HEK293 (cell line): Measurements from ENCODE around the gene SLC6A6.

ENCODE experiments used
- CTCF ChIA-PET: fragments of 350-600 bp; formaldehyde crosslinking; extraction: SDS; loops from one replicate; lab custom pipeline; 2021; ENCODE audit warnings: antibody characterized with exemption; lab: Yijun Ruan, JAX
- POLR2A ChIA-PET: fragments of 300-600 bp; formaldehyde crosslinking; extraction: SDS; loops from one replicate; lab custom pipeline; 2020; ENCODE audit warnings: antibody characterized with exemption, inconsistent platforms; lab: Yijun Ruan, JAX
- H3K27ac ChIP-seq: fragments of 200-500 bp; sonication (Bioruptor generic); 2 replicates; pipeline ENCODE4 v1.5.1; 2014; ENCODE audit warnings: low read depth, low read length, control low read depth, inconsistent platforms; ENCODE audit errors: extremely low read depth
- H3K36me3 ChIP-seq, 2 experiments: fragments of 200-500 bp in 1 of 2; sonication (Bioruptor generic) in 1 of 2; 1 replicate in 1 of 2; 2 replicates in 1 of 2; pipeline ENCODE4 v1.5.1; 2014 to 2017; ENCODE audit warnings: inconsistent platforms in 2 of 2, low read length in 2 of 2; ENCODE audit not compliant: control insufficient read depth in 2 of 2, insufficient read depth in 1 of 2
- H3K4me1 ChIP-seq: fragments of 200-500 bp; sonication (Bioruptor generic); 2 replicates; pipeline ENCODE4 v1.5.1; 2014; ENCODE audit warnings: mild to moderate bottlenecking, low read length, inconsistent platforms; ENCODE audit not compliant: control insufficient read depth, insufficient read depth
- H3K4me3 ChIP-seq: 2 replicates; pipeline ENCODE4 v1.5.1; 2011; ENCODE audit warnings: low read depth, mild to moderate bottlenecking, control low read depth, low read length, moderate library complexity
- H3K9me3 ChIP-seq: fragments of 200-500 bp; sonication (Bioruptor generic); 2 replicates; pipeline ENCODE4 v1.5.1; 2014; ENCODE audit warnings: low read depth, low read length, inconsistent platforms; ENCODE audit not compliant: control insufficient read depth, insufficient read depth
- GLIS1 ChIP-seq: fragments of 450-650 bp; formaldehyde crosslinking; IDR thresholded peaks from 2 replicates; pipeline ENCODE4 v1.5.1; 2016; ENCODE audit warnings: missing biosample characterization, missing genetic modification characterization
- KLF17 ChIP-seq: fragments of 450-650 bp; formaldehyde crosslinking; IDR thresholded peaks from 2 replicates; pipeline ENCODE4 v1.5.1; 2016; ENCODE audit warnings: missing biosample characterization, missing genetic modification characterization
- KLF8 ChIP-seq: fragments of 450-650 bp; formaldehyde crosslinking; IDR thresholded peaks from 2 replicates; pipeline ENCODE4 v1.5.1; 2016; ENCODE audit warnings: missing biosample characterization, missing genetic modification characterization
- KLF9 ChIP-seq: fragments of 450-650 bp; formaldehyde crosslinking; IDR thresholded peaks from 2 replicates; pipeline ENCODE4 v1.5.1; 2016; ENCODE audit warnings: missing biosample characterization, missing genetic modification characterization, low read depth
- RBAK ChIP-seq: fragments of 450-650 bp; formaldehyde crosslinking; IDR thresholded peaks from 2 replicates; pipeline ENCODE4 v1.5.1; 2016; ENCODE audit warnings: missing biosample characterization, missing genetic modification characterization
- SP3 ChIP-seq: fragments of 450-650 bp; formaldehyde crosslinking; IDR thresholded peaks from 2 replicates; pipeline ENCODE4 v1.5.1; 2016; ENCODE audit warnings: missing biosample characterization, missing genetic modification characterization
- SP7 ChIP-seq: fragments of 450-650 bp; formaldehyde crosslinking; IDR thresholded peaks from 2 replicates; pipeline ENCODE4 v1.5.1; 2016; ENCODE audit warnings: missing biosample characterization, missing genetic modification characterization
- TRIM28 ChIP-seq: IDR thresholded peaks from 2 replicates; pipeline ENCODE4 v1.6.1; 2011; ENCODE audit warnings: low read length, control low read depth, borderline replicate concordance
- ZBTB17 ChIP-seq: fragments of 450-650 bp; formaldehyde crosslinking; IDR thresholded peaks from 2 replicates; pipeline ENCODE4 v1.5.1; 2016; ENCODE audit warnings: missing biosample characterization, missing genetic modification characterization
- ZFHX2 ChIP-seq: fragments of 450-650 bp; formaldehyde crosslinking; conservative IDR thresholded peaks from 2 replicates; pipeline ENCODE4 v1.5.1; 2016; ENCODE audit warnings: missing biosample characterization, missing genetic modification characterization
- ZFP37 ChIP-seq: fragments of 450-650 bp; formaldehyde crosslinking; IDR thresholded peaks from 2 replicates; pipeline ENCODE4 v1.5.1; 2016; ENCODE audit warnings: missing biosample characterization, missing genetic modification characterization
- ZNF10 ChIP-seq: fragments of 450-650 bp; formaldehyde crosslinking; IDR thresholded peaks from 2 replicates; pipeline ENCODE4 v1.5.1; 2017; ENCODE audit warnings: missing biosample characterization, missing genetic modification characterization
- ZNF174 ChIP-seq: fragments of 450-650 bp; formaldehyde crosslinking; IDR thresholded peaks from 2 replicates; pipeline ENCODE4 v1.5.0; 2017; ENCODE audit warnings: missing biosample characterization, mild to moderate bottlenecking, missing genetic modification characterization
- ZNF2 ChIP-seq: fragments of 450-650 bp; formaldehyde crosslinking; IDR thresholded peaks from 2 replicates; pipeline ENCODE4 v1.5.1; 2016; ENCODE audit warnings: missing biosample characterization, missing genetic modification characterization
- ZNF221 ChIP-seq: fragments of 450-650 bp; formaldehyde crosslinking; IDR thresholded peaks from 2 replicates; pipeline ENCODE4 v1.5.1; 2017; ENCODE audit warnings: missing biosample characterization, missing genetic modification characterization, borderline replicate concordance
- ZNF335 ChIP-seq: fragments of 450-650 bp; formaldehyde crosslinking; conservative IDR thresholded peaks from 2 replicates; pipeline ENCODE4 v1.5.1; 2016; ENCODE audit warnings: missing biosample characterization, missing genetic modification characterization
- ZNF366 ChIP-seq: fragments of 450-650 bp; formaldehyde crosslinking; conservative IDR thresholded peaks from 2 replicates; pipeline ENCODE4 v1.5.1; 2016; ENCODE audit warnings: missing biosample characterization, missing genetic modification characterization
- ZNF404 ChIP-seq: fragments of 450-650 bp; formaldehyde crosslinking; IDR thresholded peaks from 2 replicates; pipeline ENCODE4 v1.5.1; 2017; ENCODE audit warnings: missing biosample characterization, missing genetic modification characterization
- ZNF473 ChIP-seq: fragments of 450-650 bp; formaldehyde crosslinking; IDR thresholded peaks from 2 replicates; pipeline ENCODE4 v1.5.1; 2017; ENCODE audit warnings: missing biosample characterization, missing genetic modification characterization
- ZNF658 ChIP-seq: fragments of 450-650 bp; formaldehyde crosslinking; IDR thresholded peaks from 2 replicates; pipeline ENCODE4; 2016; ENCODE audit warnings: missing biosample characterization, missing genetic modification characterization
- ZNF692 ChIP-seq: fragments of 450-650 bp; formaldehyde crosslinking; IDR thresholded peaks from 2 replicates; pipeline ENCODE4 v1.5.1; 2016; ENCODE audit warnings: missing biosample characterization, missing genetic modification characterization
- ZNF791 ChIP-seq: fragments of 450-650 bp; formaldehyde crosslinking; IDR thresholded peaks from 2 replicates; pipeline ENCODE4 v1.5.1; 2016; ENCODE audit warnings: missing biosample characterization, missing genetic modification characterization
- ZSCAN16 ChIP-seq: fragments of 450-650 bp; formaldehyde crosslinking; IDR thresholded peaks from 2 replicates; pipeline ENCODE4 v1.5.1; 2016; ENCODE audit warnings: missing biosample characterization, missing genetic modification characterization
- ZSCAN30 ChIP-seq: fragments of 450-650 bp; IDR thresholded peaks from 2 replicates; pipeline ENCODE4 v1.5.1; 2018; ENCODE audit warnings: missing biosample characterization, mild to moderate bottlenecking, missing genetic modification characterization, moderate library complexity
- ZXDB ChIP-seq: fragments of 450-650 bp; formaldehyde crosslinking; IDR thresholded peaks from 2 replicates; pipeline ENCODE4 v1.5.1; 2016; ENCODE audit warnings: missing biosample characterization, missing genetic modification characterization
- TF ChIP-seq, protein P1 (sequence below): fragments of 450-650 bp; formaldehyde crosslinking; IDR thresholded peaks from 2 replicates; pipeline ENCODE4 v1.5.1; 2016; ENCODE audit warnings: missing biosample characterization, missing genetic modification characterization
- TF ChIP-seq, protein P2 (sequence below): fragments of 450-650 bp; formaldehyde crosslinking; IDR thresholded peaks from 2 replicates; pipeline ENCODE4 v1.5.1; 2016; ENCODE audit warnings: missing biosample characterization, missing genetic modification characterization
- TF ChIP-seq, protein P3 (sequence below): fragments of 450-650 bp; formaldehyde crosslinking; IDR thresholded peaks from 2 replicates; pipeline ENCODE4 v1.5.1; 2016; ENCODE audit warnings: missing biosample characterization, missing genetic modification characterization

Gene SLC6A6

GRCh38 chr3:14431917-14432834, 29.8 kb downstream of the SLC6A6 start (continued):
- TF ChIP-seq ZNF2 (tag by site-specific recombination) (0 out of 2 replicates have a peak, but pooled peaks have one; percentile 55), ZBTB17 (peak; percentile 70), GLIS1 (tag by site-specific recombination) (peak; percentile 59; the same call in 1 of the 2 replicates), ZNF658 (tag by site-specific recombination) (no peak), ZNF335 (tag by site-specific recombination) (peak; percentile 56), KLF17 (tag by site-specific recombination) (0 out of 2 replicates have a peak, but pooled peaks have one; percentile 34), KLF8 (tag by site-specific recombination) (peak; percentile 29; the same call in 1 of the 2 replicates), ZFP37 (no peak), ZNF791 (tag by site-specific recombination) (no peak), ZFHX2 (tag by site-specific recombination) (peak; percentile 76), KLF9 (peak; percentile 63), ZXDB (tag by site-specific recombination) (peak; percentile 82), ZNF366 (tag by site-specific recombination) (peak; percentile 48; the same call in 1 of the 2 replicates), SP3 (peak; percentile 33), SP7 (tag by site-specific recombination) (peak; percentile 86)
- TF ChIP-seq, protein P1, sequence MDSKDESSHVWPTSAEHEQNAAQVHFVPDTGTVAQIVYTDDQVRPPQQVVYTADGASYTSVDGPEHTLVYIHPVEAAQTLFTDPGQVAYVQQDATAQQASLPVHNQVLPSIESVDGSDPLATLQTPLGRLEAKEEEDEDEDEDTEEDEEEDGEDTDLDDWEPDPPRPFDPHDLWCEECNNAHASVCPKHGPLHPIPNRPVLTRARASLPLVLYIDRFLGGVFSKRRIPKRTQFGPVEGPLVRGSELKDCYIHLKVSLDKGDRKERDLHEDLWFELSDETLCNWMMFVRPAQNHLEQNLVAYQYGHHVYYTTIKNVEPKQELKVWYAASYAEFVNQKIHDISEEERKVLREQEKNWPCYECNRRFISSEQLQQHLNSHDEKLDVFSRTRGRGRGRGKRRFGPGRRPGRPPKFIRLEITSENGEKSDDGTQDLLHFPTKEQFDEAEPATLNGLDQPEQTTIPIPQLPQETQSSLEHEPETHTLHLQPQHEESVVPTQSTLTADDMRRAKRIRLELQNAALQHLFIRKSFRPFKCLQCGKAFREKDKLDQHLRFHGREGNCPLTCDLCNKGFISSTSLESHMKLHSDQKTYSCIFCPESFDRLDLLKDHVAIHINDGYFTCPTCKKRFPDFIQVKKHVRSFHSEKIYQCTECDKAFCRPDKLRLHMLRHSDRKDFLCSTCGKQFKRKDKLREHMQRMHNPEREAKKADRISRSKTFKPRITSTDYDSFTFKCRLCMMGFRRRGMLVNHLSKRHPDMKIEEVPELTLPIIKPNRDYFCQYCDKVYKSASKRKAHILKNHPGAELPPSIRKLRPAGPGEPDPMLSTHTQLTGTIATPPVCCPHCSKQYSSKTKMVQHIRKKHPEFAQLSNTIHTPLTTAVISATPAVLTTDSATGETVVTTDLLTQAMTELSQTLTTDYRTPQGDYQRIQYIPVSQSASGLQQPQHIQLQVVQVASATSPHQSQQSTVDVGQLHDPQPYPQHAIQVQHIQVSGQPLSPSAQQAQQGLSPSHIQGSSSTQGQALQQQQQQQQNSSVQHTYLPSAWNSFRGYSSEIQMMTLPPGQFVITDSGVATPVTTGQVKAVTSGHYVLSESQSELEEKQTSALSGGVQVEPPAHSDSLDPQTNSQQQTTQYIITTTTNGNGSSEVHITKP (tag by site-specific recombination) = peak; percentile 36; the same call in 1 of the 2 replicates
- TF ChIP-seq, protein P2, sequence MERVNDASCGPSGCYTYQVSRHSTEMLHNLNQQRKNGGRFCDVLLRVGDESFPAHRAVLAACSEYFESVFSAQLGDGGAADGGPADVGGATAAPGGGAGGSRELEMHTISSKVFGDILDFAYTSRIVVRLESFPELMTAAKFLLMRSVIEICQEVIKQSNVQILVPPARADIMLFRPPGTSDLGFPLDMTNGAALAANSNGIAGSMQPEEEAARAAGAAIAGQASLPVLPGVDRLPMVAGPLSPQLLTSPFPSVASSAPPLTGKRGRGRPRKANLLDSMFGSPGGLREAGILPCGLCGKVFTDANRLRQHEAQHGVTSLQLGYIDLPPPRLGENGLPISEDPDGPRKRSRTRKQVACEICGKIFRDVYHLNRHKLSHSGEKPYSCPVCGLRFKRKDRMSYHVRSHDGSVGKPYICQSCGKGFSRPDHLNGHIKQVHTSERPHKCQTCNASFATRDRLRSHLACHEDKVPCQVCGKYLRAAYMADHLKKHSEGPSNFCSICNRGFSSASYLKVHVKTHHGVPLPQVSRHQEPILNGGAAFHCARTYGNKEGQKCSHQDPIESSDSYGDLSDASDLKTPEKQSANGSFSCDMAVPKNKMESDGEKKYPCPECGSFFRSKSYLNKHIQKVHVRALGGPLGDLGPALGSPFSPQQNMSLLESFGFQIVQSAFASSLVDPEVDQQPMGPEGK (tag by site-specific recombination) = peak; percentile 88

GRCh38 chr3:14433106-14433505, 30.7 kb downstream of the SLC6A6 start:
- CTCF ChIA-PET = interaction anchor here (0.8 to 2.2 kb wide), 5 partner anchors 8 to 172 kb away, joined by 3 to 7 read pairs (median 4); no protein-coding TSS in a partner anchor
- POLR2A ChIA-PET = interaction anchor here (2.2 kb wide), 1 partner anchor 19 kb away, joined by 11 read pairs; no protein-coding TSS in a partner anchor
- Histone ChIP-seq H3K4me3 (no peak overlapping the region), H3K27ac (no peak overlapping the region; the same call in 1 of the 2 replicates), H3K36me3 (no peaks in the 10 kb centered on the region), H3K9me3 (no peaks in the 10 kb centered on the region), H3K4me1 (peaks cover 4% of the 10 kb centered on the region)
- TF ChIP-seq RBAK (no peak), ZNF174 (tag by site-specific recombination) (no peak), ZNF221 (tag by site-specific recombination) (no peak), ZNF692 (tag by site-specific recombination) (no peak), ZNF10 (tag by site-specific recombination) (no peak), TRIM28 (no peak), ZSCAN30 (tag by site-specific recombination) (no peak), ZSCAN16 (tag by site-specific recombination) (no peak), ZNF404 (tag by site-specific recombination) (no peak), ZNF473 (tag by site-specific recombination) (no peak)
- TF ChIP-seq, protein P3, sequence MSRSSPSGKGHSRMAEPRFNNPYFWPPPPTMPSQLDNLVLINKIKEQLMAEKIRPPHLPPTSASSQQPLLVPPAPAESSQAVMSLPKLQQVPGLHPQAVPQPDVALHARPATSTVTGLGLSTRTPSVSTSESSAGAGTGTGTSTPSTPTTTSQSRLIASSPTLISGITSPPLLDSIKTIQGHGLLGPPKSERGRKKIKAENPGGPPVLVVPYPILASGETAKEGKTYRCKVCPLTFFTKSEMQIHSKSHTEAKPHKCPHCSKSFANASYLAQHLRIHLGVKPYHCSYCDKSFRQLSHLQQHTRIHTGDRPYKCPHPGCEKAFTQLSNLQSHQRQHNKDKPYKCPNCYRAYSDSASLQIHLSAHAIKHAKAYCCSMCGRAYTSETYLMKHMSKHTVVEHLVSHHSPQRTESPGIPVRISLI = no peak
